Thyroid gland (tissue), 4 donors: Measurements from ENCODE around the gene TAB2. TPM values are rescaled to one million over a fixed set of nuclear protein-coding genes. Genes with fewer than 3 reads are reported as not detected.

Source experiments
- DNase-seq, 2 donors: peaks; one replicate each; pipeline ENCODE4 v3.0.0-alpha.2; 2019
- H3K27ac ChIP-seq, 3 donors: fragments of 200-600 bp; sonication (generic); 1 replicate in 2 of 3; 2 replicates in 1 of 3; pipeline ENCODE4 v1.5.1; 2016 to 2019; ENCODE audit warnings: mild to moderate bottlenecking in 1 of 3, moderate library complexity in 1 of 3
- H3K27me3 ChIP-seq: fragments of 200-600 bp; sonication (generic); one replicate; pipeline ENCODE4 v1.5.1; 2019
- H3K36me3 ChIP-seq, 2 donors: fragments of 200-600 bp; sonication (generic); one replicate each; pipeline ENCODE4 v1.5.1; 2016 to 2019
- H3K4me1 ChIP-seq, 2 donors: fragments of 200-600 bp; sonication (generic); one replicate each; pipeline ENCODE4 v1.5.1; 2017 to 2019
- H3K4me3 ChIP-seq, 3 donors: fragments of 200-600 bp; sonication (generic); replicated peaks in 1 of 3; 1 replicate in 2 of 3; 2 replicates in 1 of 3; pipeline ENCODE4 v1.5.1; 2016; ENCODE audit warnings: mild to moderate bottlenecking in 1 of 3
- H3K9me3 ChIP-seq: fragments of 200-600 bp; sonication (generic); one replicate; pipeline ENCODE4 v1.5.1; 2017
- CTCF ChIP-seq, 6 experiments: fragments of 200-600 bp in 3 of 6; fragments of 450-650 bp in 3 of 6; sonication (generic) in 3 of 6; IDR thresholded peaks; one replicate each; pipeline ENCODE4 v1.5.1; 2016 to 2019; ENCODE audit warnings: antibody characterized with exemption in 6 of 6, mild to moderate bottlenecking in 2 of 6, inconsistent platforms in 1 of 6, moderate library complexity in 1 of 6
- POLR2A ChIP-seq, 2 donors: fragments of 450-650 bp; IDR thresholded peaks; one replicate each; pipeline ENCODE4 v1.6.1; 2017; ENCODE audit warnings: antibody characterized with exemption in 2 of 2, mild to moderate bottlenecking in 2 of 2, moderate library complexity in 1 of 2
- WGBS, 2 donors: methylation state at CpG; one replicate each; pipeline ENCODE4 v1.1.5; 2017; 5-methylcytosine and 5-hydroxymethylcytosine counted together
- intact Hi-C: fragments of 100-400 bp; cut with DNase I; formaldehyde crosslinking; loops from one replicate; pipeline ENCODE4 v1.15.1; 2023
- total RNA-seq, 4 donors: library from RNA; depleted of rRNA; stranded (reverse); fragments of >200 nt; gene quantifications; one replicate each; pipeline ENCODE4 v1.2.3, GENCODE V29; 2016

Gene TAB2
- total RNA-seq, 4 donors from 2014 or later: 58.5 to 74.3 (median 64.7) TPM

- Histone ChIP-seq H3K27ac (peak overlapping the region in 1 of 3 donors; percentile 37), H3K36me3 (no peaks in the 10 kb centered on the region), H3K27me3 (no peaks in the 10 kb centered on the region), H3K4me3 (no peak overlapping the region), H3K4me1 (peaks cover 70 to 74% of the 10 kb centered on the region in 2 donors), H3K9me3 (no peaks in the 10 kb centered on the region)
- TF ChIP-seq POLR2A (IDR thresholded peaks at IDR 0.05): no peak
- no peak for TF ChIP-seq CTCF (IDR thresholded peaks at IDR 0.05)
- peak in 1 of 2 donors; percentile 10 for DNase-seq
- WGBS, 2 donors: 75 to 82% methylated on average over 2 of the region's 2 CpGs
- intact Hi-C loops: no loop called here
Measured at GRCh38 chr6:149334682-149335160, 17.2 kb downstream of the TAB2 start.

GRCh38 chr6:149335924-149336608 lies 18.6 kb downstream of the TAB2 start:
- Histone ChIP-seq H3K9me3 (no peaks in the 10 kb centered on the region), H3K4me3 (no peak overlapping the region), H3K36me3 (no peaks in the 10 kb centered on the region), H3K4me1 (peaks cover 77% of the 10 kb centered on the region in 2 donors), H3K27ac (peak overlapping the region in 1 of 3 donors; percentile 12), H3K27me3 (no peaks in the 10 kb centered on the region)
- no peak for DNase-seq
- intact Hi-C loops: no loop called here
- TF ChIP-seq POLR2A (IDR thresholded peaks at IDR 0.05) (no peak), CTCF (IDR thresholded peaks at IDR 0.05) (no peak)
- WGBS, 2 donors: 60 to 83% methylated on average over 4 of the region's 4 CpGs

- no peak overlapping the region for H3K4me3 ChIP-seq
- H3K9me3 ChIP-seq: no peaks in the 10 kb centered on the region
- H3K27me3 ChIP-seq: no peaks in the 10 kb centered on the region
- intact Hi-C loops: no loop called here
- H3K36me3 ChIP-seq: no peaks in the 10 kb centered on the region
- peaks cover 75 to 78% of the 10 kb centered on the region in 2 donors for H3K4me1 ChIP-seq
- H3K27ac ChIP-seq: peak overlapping the region in 1 of 3 donors; percentile 12
- peak in 1 of 2 donors; percentile 32 for DNase-seq
- TF ChIP-seq CTCF (IDR thresholded peaks at IDR 0.05): no peak
- no peak for TF ChIP-seq POLR2A (IDR thresholded peaks at IDR 0.05)
Measured at GRCh38 chr6:149336609-149336928, 19.1 kb downstream of the TAB2 start.

- TF ChIP-seq POLR2A (IDR thresholded peaks at IDR 0.05): no peak
- TF ChIP-seq CTCF (IDR thresholded peaks at IDR 0.05): no peak
- H3K27me3 ChIP-seq: no peaks in the 10 kb centered on the region
- DNase-seq: no peak
- H3K4me1 ChIP-seq: peaks cover 71 to 74% of the 10 kb centered on the region in 2 donors
- no peak overlapping the region for H3K4me3 ChIP-seq
- WGBS, 2 donors: 30 to 32% methylated on average over 1 of the region's 1 CpG
- H3K27ac ChIP-seq: no peak overlapping the region
- intact Hi-C loops: no loop called here
- no peaks in the 10 kb centered on the region for H3K9me3 ChIP-seq
- H3K36me3 ChIP-seq: no peaks in the 10 kb centered on the region
Measured at GRCh38 chr6:149337320-149337719, 19.8 kb downstream of the TAB2 start.

- Histone ChIP-seq H3K4me1 (peaks cover 49 to 50% of the 10 kb centered on the region in 2 donors), H3K27me3 (no peaks in the 10 kb centered on the region), H3K27ac (no peak overlapping the region), H3K9me3 (no peaks in the 10 kb centered on the region), H3K4me3 (no peak overlapping the region), H3K36me3 (no peaks in the 10 kb centered on the region)
- no peak for DNase-seq
- TF ChIP-seq CTCF (IDR thresholded peaks at IDR 0.05): no peak
- TF ChIP-seq POLR2A (IDR thresholded peaks at IDR 0.05): no peak
- intact Hi-C loops: no loop called here
- 84 to 89% methylated on average over 4 of the region's 4 CpGs for WGBS, 2 donors
Measured at GRCh38 chr6:149340200-149340599, 22.7 kb downstream of the TAB2 start.
